SU-DHL-6 (cell line): ENCODE measurements around the gene ANKH.

Source experiments
- H2AFZ ChIP-seq: fragments of 200-600 bp; sonication (generic); 2 replicates; pipeline ENCODE4 v1.6.1; 2014; ENCODE audit warnings: low read depth, mild to moderate bottlenecking, moderate library complexity, mixed read lengths, antibody characterized with exemption, low read length; ENCODE audit not compliant: severe bottlenecking
- H3F3A ChIP-seq: fragments of 200-600 bp; shearing (Covaris generic); 2 replicates; pipeline ENCODE4 v1.6.0; 2016; ENCODE audit warnings: antibody characterized with exemption, mild to moderate bottlenecking; ENCODE audit not compliant: insufficient read depth
- H3K27ac ChIP-seq: fragments of 200-600 bp; sonication (generic); 2 replicates; pipeline ENCODE4 v1.5.1; 2016; ENCODE audit warnings: low read depth, mild to moderate bottlenecking, low read length, moderate library complexity, mixed read lengths
- H3K27me3 ChIP-seq: fragments of 200-600 bp; sonication (generic), shearing (Covaris generic); 2 replicates; pipeline ENCODE4 v1.6.0; 2014; ENCODE audit warnings: mild to moderate bottlenecking, low read length
- H3K36me3 ChIP-seq: fragments of 200-600 bp; sonication (generic); 2 replicates; pipeline ENCODE4 v1.6.1; 2014; ENCODE audit warnings: mild to moderate bottlenecking, low read length, mixed read lengths
- H3K4me2 ChIP-seq: fragments of 300-600, 200-600 bp; shearing (Covaris generic), sonication (generic); 2 replicates; pipeline ENCODE4 v1.6.0; 2014; ENCODE audit warnings: low read length, low read depth, mild to moderate bottlenecking; ENCODE audit not compliant: poor library complexity, severe bottlenecking
- H3K4me3 ChIP-seq: fragments of 200-600 bp; sonication (generic); 2 replicates; pipeline ENCODE4 v1.5.1; 2014; ENCODE audit warnings: antibody characterized with exemption, low read length, mild to moderate bottlenecking, mixed read lengths; ENCODE audit not compliant: insufficient read depth, poor library complexity, severe bottlenecking
- H3K79me2 ChIP-seq: fragments of 200-600 bp; sonication (generic); 2 replicates; pipeline ENCODE4 v1.6.1; 2014; ENCODE audit warnings: mild to moderate bottlenecking, low read length, moderate library complexity; ENCODE audit not compliant: insufficient read depth
- H3K9ac ChIP-seq: fragments of 200-600 bp; sonication (generic); 2 replicates; pipeline ENCODE4 v1.7.0; 2014; ENCODE audit warnings: mild to moderate bottlenecking, low read length
- H3K9me2 ChIP-seq: fragments of 200-600 bp; sonication (generic); replicated peaks from 2 replicates; pipeline ENCODE4 v1.6.1; 2014; ENCODE audit warnings: low read length; ENCODE audit not compliant: insufficient read depth
- H3K9me3 ChIP-seq: fragments of 200-600 bp; sonication (generic); 2 replicates; pipeline ENCODE4 v1.6.1; 2014; ENCODE audit warnings: low read length, mixed read lengths; ENCODE audit not compliant: insufficient read depth
- H4K20me1 ChIP-seq: fragments of 200-600 bp; sonication (generic); 2 replicates; pipeline ENCODE4 v1.6.1; 2014; ENCODE audit warnings: low read depth, mild to moderate bottlenecking, antibody characterized with exemption, low read length, moderate library complexity, mixed read lengths
- EZH2phosphoT487 ChIP-seq: fragments of 200-600 bp; sonication (generic), shearing (Covaris generic); conservative IDR thresholded peaks from 2 replicates; pipeline ENCODE4 v1.6.1; 2018; ENCODE audit warnings: mild to moderate bottlenecking, antibody characterized with exemption, low read length, moderate library complexity, mixed read lengths
- TF ChIP-seq, protein P1 (sequence below): fragments of 200-600 bp; sonication (generic); IDR thresholded peaks from one replicate; pipeline ENCODE4 v1.5.1; 2017; ENCODE audit warnings: antibody characterized with exemption, mild to moderate bottlenecking, low read length, moderate library complexity; ENCODE audit not compliant: insufficient read depth, poor library complexity, severe bottlenecking

The ANKH gene

DNA sequence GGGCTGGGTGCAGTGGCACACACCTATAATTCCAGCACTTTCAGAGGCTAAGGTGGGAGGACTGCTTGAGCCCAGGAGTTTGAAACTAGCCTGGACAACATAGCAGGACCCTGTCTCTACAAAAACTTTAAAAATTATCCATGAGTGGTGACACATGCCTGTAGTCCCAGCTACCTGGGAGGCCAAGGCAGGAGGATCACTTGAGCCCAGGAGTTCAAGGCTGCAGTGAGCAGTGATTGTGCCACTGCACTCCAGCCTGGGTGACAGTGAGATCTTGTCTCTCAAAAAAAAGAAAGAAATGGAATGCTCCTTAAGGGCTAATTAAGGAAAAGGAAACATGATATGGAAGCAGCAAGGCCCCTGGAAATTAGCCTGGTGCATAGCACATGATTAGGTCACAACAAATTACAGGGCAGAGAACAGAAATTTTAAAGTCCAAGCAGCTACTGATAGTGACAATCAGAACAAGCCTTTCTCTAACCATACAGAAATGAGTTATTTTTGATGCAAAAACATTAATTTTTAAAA is 19.5 kb downstream of the ANKH start:
- Histone ChIP-seq H3K4me2 (no peak overlapping the region), H3K79me2 (peaks cover 90% of the 10 kb centered on the region)

DNA sequence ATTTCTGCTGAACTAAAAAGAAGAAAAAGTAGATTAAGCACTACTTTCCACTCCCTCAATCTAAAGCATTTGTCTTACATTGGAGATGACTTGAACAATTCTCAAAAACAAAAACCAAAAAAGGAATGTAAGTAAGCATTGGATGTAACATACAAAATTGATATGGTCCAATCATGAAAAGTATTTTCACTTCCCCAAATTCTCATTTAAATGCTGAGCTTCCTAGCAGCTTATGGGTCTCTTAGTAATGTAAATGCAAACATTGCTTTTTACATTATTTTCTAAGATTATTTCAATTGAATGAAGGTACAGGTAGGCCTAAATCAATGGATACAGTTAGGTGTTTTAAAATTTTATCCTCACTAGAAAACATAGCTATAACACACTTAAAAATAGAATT is 20.0 kb downstream of the ANKH start:
- H3K27ac ChIP-seq, result no peak overlapping the region
- H3K79me2 ChIP-seq, result peaks cover 90% of the 10 kb centered on the region
- H3F3A ChIP-seq, result no peaks in the 10 kb centered on the region
- TF ChIP-seq, protein P1, sequence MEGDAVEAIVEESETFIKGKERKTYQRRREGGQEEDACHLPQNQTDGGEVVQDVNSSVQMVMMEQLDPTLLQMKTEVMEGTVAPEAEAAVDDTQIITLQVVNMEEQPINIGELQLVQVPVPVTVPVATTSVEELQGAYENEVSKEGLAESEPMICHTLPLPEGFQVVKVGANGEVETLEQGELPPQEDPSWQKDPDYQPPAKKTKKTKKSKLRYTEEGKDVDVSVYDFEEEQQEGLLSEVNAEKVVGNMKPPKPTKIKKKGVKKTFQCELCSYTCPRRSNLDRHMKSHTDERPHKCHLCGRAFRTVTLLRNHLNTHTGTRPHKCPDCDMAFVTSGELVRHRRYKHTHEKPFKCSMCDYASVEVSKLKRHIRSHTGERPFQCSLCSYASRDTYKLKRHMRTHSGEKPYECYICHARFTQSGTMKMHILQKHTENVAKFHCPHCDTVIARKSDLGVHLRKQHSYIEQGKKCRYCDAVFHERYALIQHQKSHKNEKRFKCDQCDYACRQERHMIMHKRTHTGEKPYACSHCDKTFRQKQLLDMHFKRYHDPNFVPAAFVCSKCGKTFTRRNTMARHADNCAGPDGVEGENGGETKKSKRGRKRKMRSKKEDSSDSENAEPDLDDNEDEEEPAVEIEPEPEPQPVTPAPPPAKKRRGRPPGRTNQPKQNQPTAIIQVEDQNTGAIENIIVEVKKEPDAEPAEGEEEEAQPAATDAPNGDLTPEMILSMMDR, result no peak
- TF ChIP-seq EZH2phosphoT487, result no peak
- H4K20me1 ChIP-seq, result peaks cover 20% of the 10 kb centered on the region; the same call in 1 of the 2 replicates
- no peaks in the 10 kb centered on the region for H3K27me3 ChIP-seq
- no peak overlapping the region for H2AFZ ChIP-seq
- no peaks in the 10 kb centered on the region for H3K36me3 ChIP-seq
- no peak overlapping the region for H3K9ac ChIP-seq
- H3K9me3 ChIP-seq, result no peaks in the 10 kb centered on the region
- no peaks in the 10 kb centered on the region for H3K9me2 ChIP-seq
- no peak overlapping the region for H3K4me3 ChIP-seq
- H3K4me2 ChIP-seq, result no peak overlapping the region

More for the DNA sequence above, 19.5 kb downstream of the ANKH start:
- Histone ChIP-seq H3K9me3 (no peaks in the 10 kb centered on the region), H3F3A (no peaks in the 10 kb centered on the region), H2AFZ (no peak overlapping the region), H3K9ac (no peak overlapping the region), H3K4me3 (no peak overlapping the region), H4K20me1 (peaks cover 20% of the 10 kb centered on the region; the same call in 1 of the 2 replicates), H3K27ac (no peak overlapping the region), H3K9me2 (no peaks in the 10 kb centered on the region), H3K27me3 (no peaks in the 10 kb centered on the region), H3K36me3 (no peaks in the 10 kb centered on the region)
- no peak for TF ChIP-seq EZH2phosphoT487
- TF ChIP-seq, protein P1, result no peak

DNA sequence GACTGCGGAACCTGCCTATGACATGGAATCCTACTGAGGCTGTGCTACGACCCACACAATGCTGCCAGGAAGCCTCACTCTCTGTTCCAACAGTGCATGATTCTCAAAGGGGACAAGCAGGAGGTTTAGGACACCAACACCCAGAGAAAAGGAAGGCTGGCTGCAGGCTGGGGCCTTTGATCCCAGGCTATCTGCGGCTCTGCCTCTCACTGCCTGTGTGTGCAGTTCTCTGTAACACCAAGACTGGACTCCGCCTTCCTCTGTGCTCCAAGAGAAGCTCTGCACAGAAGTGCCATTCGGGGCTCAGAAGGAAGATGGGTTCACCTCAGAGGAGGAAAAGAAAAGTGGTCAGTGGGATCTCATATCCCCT is 20.5 kb downstream of the ANKH start:
- Histone ChIP-seq H3K9ac (no peak overlapping the region), H3K27me3 (no peaks in the 10 kb centered on the region), H3K4me3 (no peak overlapping the region), H3K4me2 (no peak overlapping the region), H3K36me3 (0 out of 2 replicates have a peak, but pooled peaks cover 3% of the 10 kb centered on the region), H3F3A (no peaks in the 10 kb centered on the region), H2AFZ (no peak overlapping the region), H4K20me1 (peaks cover 20% of the 10 kb centered on the region; the same call in 1 of the 2 replicates), H3K27ac (no peak overlapping the region), H3K9me3 (no peaks in the 10 kb centered on the region), H3K9me2 (no peaks in the 10 kb centered on the region), H3K79me2 (peaks cover 90% of the 10 kb centered on the region)
- TF ChIP-seq, protein P1, result no peak
- no peak for TF ChIP-seq EZH2phosphoT487
